Chondrocyte (in vitro differentiated cells): ENCODE results near the gene SLC27A3. TPM values are rescaled to one million over a fixed set of nuclear protein-coding genes. Genes with fewer than 3 reads are reported as not detected.

Source experiments
- DNase-seq: peaks from one replicate; pipeline ENCODE4 v3.0.0; 2021; ENCODE audit warnings: mixed read lengths, low spot score
- H3K27ac Mint-ChIP-seq: one replicate; pipeline ENCODE4 v1.8.0; 2021; ENCODE audit warnings: mild to moderate bottlenecking, moderate library complexity, mixed read lengths; ENCODE audit not compliant: unreplicated experiment
- H3K27me3 Mint-ChIP-seq: 2 replicates; pipeline ENCODE4 v1.8.0; 2021; ENCODE audit warnings: low read depth, mixed read lengths
- H3K36me3 Mint-ChIP-seq: 2 replicates; pipeline ENCODE4 v1.8.0; 2021; ENCODE audit warnings: low read depth, mixed read lengths
- H3K4me1 Mint-ChIP-seq: 2 replicates; pipeline ENCODE4 v1.8.0; 2021; ENCODE audit warnings: low read depth, mild to moderate bottlenecking, mixed read lengths
- H3K4me3 Mint-ChIP-seq: one replicate; pipeline ENCODE4 v1.8.0; 2021; ENCODE audit warnings: mild to moderate bottlenecking, moderate library complexity, mixed read lengths; ENCODE audit not compliant: unreplicated experiment
- H3K9me3 Mint-ChIP-seq: 2 replicates; pipeline ENCODE4 v1.8.0; 2021; ENCODE audit warnings: low read depth, mixed read lengths
- total RNA-seq: library from RNA; stranded (reverse); gene quantifications from 3 replicates; pipeline ENCODE4 v1.2.1, GENCODE V29; 2021
- TF ChIP-seq, protein P1 (sequence below): fragments of 200-600 bp; sonication (generic); IDR thresholded peaks from 2 replicates; pipeline ENCODE4 v1.5.0; 2021; ENCODE audit warnings: antibody characterized with exemption, mild to moderate bottlenecking, moderate library complexity

The SLC27A3 gene
- total RNA-seq, 1 donor from 2014 or later: 11.6 TPM

- Mint-ChIP-seq H3K9me3 (no peaks in the 10 kb centered on the region), H3K27me3 (no peaks in the 10 kb centered on the region), H3K36me3 (no peaks in the 10 kb centered on the region), H3K4me3 (no peak overlapping the region), H3K27ac (peak overlapping the region; percentile 89), H3K4me1 (peaks cover 22% of the 10 kb centered on the region)
- TF ChIP-seq, protein P1, sequence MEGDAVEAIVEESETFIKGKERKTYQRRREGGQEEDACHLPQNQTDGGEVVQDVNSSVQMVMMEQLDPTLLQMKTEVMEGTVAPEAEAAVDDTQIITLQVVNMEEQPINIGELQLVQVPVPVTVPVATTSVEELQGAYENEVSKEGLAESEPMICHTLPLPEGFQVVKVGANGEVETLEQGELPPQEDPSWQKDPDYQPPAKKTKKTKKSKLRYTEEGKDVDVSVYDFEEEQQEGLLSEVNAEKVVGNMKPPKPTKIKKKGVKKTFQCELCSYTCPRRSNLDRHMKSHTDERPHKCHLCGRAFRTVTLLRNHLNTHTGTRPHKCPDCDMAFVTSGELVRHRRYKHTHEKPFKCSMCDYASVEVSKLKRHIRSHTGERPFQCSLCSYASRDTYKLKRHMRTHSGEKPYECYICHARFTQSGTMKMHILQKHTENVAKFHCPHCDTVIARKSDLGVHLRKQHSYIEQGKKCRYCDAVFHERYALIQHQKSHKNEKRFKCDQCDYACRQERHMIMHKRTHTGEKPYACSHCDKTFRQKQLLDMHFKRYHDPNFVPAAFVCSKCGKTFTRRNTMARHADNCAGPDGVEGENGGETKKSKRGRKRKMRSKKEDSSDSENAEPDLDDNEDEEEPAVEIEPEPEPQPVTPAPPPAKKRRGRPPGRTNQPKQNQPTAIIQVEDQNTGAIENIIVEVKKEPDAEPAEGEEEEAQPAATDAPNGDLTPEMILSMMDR: no peak
- peak; percentile 63 for DNase-seq
Observed at GRCh38 chr1:153791648-153792253, 16.5 kb downstream of the SLC27A3 start.

DNA sequence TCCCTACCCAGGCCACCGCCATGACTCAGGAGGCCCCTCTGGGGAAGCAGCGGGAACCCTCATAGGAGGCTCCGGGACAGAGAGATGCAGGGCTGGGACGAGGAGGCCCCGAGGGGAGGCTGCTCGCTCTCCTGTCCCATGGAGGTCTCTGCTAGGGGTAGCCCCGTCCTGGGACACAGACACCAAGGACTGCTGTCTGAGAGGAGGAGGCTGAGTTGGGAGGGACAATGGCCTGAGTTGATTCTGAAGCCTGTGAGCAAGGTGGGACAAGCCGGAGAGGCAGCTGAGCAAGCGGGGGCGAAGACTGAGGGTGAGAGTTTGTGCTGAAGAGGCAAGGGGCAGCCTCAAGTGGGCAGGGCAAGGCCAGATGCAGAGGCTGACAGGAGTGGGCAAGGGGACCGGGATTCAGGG, 17.4 kb downstream of the SLC27A3 start:
- H3K27ac Mint-ChIP-seq: peak overlapping the region; percentile 45
- H3K9me3 Mint-ChIP-seq: no peaks in the 10 kb centered on the region
- peak; percentile 77 for DNase-seq
- H3K4me1 Mint-ChIP-seq: peaks cover 22% of the 10 kb centered on the region
- no peaks in the 10 kb centered on the region for H3K36me3 Mint-ChIP-seq
- H3K4me3 Mint-ChIP-seq: no peak overlapping the region
- H3K27me3 Mint-ChIP-seq: no peaks in the 10 kb centered on the region
- TF ChIP-seq, protein P1: no peak

GRCh38 chr1:153793261-153793972, 18.2 kb downstream of the SLC27A3 start:
- Mint-ChIP-seq H3K36me3 (no peaks in the 10 kb centered on the region), H3K9me3 (no peaks in the 10 kb centered on the region), H3K4me3 (no peak overlapping the region), H3K27ac (no peak overlapping the region), H3K27me3 (no peaks in the 10 kb centered on the region), H3K4me1 (peaks cover 22% of the 10 kb centered on the region)
- TF ChIP-seq, protein P1: no peak
- peak; percentile 38 for DNase-seq

DNA sequence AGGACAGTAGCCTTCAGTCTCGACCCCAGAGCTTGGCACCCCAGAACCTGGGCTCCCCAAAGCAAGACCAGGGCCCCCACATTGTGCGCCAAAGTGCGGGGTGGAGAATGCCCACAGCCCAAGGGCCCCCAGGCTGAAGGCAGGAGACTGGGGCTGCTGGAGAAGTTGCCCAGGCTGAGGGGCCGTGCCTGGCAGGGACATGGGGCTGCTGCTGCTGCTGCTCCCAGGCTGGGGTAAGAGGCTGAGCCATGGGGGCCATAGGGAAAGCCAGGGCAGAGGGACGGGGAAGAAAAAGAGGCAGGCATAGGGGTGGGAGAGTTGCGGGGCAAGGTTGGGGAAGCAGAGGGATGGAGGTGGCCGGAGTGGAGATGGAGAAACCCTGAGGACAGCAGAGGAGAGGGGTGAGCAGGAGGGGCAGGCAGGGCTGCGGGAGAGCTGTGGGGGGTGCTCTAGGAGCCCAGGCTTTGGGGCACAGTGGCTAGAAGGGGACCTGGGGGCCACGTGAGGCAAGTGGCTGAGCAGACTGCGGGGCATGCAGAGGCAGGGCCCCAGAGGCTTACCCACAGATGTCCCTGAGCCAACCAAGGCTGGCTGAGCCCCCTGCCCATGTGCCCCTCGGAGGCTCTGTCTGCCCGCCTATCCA, 18.9 kb downstream of the SLC27A3 start:
- H3K4me1 Mint-ChIP-seq: peaks cover 22% of the 10 kb centered on the region
- H3K27me3 Mint-ChIP-seq: no peaks in the 10 kb centered on the region
- H3K36me3 Mint-ChIP-seq: no peaks in the 10 kb centered on the region
- H3K9me3 Mint-ChIP-seq: no peaks in the 10 kb centered on the region
- TF ChIP-seq, protein P1: no peak
- DNase-seq: peak; percentile 85
- no peak overlapping the region for H3K27ac Mint-ChIP-seq
- no peak overlapping the region for H3K4me3 Mint-ChIP-seq

GRCh38 chr1:153794624-153795329, 19.6 kb downstream of the SLC27A3 start:
- no peaks in the 10 kb centered on the region for H3K9me3 Mint-ChIP-seq
- H3K27me3 Mint-ChIP-seq: no peaks in the 10 kb centered on the region
- H3K27ac Mint-ChIP-seq: no peak overlapping the region

More at GRCh38 chr1:153794624-153795329, 19.6 kb downstream of the SLC27A3 start:
- no peak overlapping the region for H3K4me3 Mint-ChIP-seq
- no peak for DNase-seq
- TF ChIP-seq, protein P1: no peak
- no peaks in the 10 kb centered on the region for H3K36me3 Mint-ChIP-seq
- H3K4me1 Mint-ChIP-seq: peaks cover 22% of the 10 kb centered on the region
